ENCODE results near the gene RCN2.
"Not testable (repeated sequence)": the region's sequence is repeated elsewhere in the genome, so short reads cannot be mapped to it uniquely, and the experiment has no call there.

The RCN2 gene

GRCh38 chr15:76932135-76932966 lies 802 bp downstream of the RCN2 start:
- peak; percentile 78 for DNase-seq

DNA sequence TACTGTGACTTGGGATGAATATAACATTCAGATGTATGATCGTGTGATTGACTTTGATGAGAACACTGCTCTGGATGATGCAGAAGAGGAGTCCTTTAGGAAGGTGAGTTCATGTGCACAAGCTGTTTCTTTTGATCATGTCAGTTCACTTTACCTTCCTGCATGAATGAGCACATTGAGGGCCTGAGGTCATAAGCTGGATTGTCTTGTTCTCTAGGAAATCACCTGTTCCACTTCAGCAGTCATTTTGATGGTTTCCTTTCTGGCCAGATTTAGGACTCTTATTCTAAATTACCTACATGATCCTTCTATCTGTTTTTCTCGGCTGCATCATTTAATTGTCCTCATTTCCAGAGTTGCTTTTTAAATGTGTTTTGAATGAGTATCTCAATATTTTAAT lies 4.1 kb downstream of the RCN2 start:
- peak; percentile 70 for DNase-seq

GRCh38 chr15:76936671-76937070 lies 5.1 kb downstream of the RCN2 start:
- DNase-seq = no peak

- no peak for DNase-seq
Measured at GRCh38 chr15:76938752-76939151, 7.2 kb downstream of the RCN2 start.

DNA sequence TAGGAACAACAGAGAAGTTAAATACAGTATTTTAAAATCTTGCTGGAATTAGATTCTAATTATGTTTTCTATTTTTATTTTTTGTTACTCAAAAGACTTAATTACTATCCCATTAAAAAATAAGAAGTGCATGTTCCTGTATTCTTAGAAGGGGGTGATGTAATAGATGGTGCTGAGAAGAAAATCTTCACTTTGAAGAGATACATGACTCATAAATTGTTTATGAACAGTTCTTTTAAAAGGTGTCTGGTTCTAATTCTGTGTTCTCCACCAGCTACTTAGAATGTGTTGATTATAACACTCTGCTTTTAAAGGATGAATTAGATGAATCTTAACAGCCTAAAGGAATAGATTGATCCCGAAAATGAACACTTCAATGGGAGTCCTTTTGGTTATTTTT lies 8.2 kb downstream of the RCN2 start:
- no peak for DNase-seq

DNA sequence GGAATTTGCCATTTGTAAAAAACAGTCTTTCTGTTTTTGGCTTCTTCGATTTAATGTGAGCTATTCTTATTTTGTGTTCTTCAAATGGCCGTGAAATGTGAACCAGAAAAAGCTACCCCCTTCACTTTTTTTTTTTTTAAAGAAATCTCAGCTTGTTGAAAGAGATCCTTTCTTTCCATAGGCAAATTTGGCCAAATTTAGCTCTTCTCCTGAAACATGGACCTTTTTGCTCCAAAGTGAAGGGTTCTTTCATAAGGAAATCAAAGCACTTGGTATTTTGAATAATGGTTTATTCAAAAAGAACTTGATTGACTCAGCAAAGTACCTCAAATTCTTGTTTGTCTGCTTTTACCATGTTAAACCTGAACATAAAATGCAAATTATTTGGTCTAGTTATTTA lies 10.1 kb downstream of the RCN2 start:
- DNase-seq = no peak

DNA sequence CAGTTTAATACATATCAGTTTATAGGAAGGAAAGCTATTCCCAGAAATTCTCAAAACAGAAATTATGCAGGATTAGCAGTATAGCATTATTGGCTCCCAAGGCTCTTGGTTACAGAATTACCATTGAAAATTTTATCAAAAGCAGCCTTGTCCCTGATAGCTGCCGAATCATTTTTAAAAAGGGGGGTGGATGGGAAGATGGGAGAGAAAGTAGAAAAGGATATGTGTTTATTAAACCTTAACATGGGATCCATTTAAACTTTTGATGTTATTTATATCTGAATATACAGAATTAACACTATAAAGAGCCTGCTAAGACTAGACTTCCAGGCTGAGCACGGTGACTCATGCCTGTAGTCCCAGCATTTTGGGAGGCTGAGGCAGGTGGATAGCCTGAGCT lies 10.8 kb downstream of the RCN2 start:
- DNase-seq = no peak

GRCh38 chr15:76945494-76946093 lies 14.0 kb downstream of the RCN2 start:
- no peak for DNase-seq

GRCh38 chr15:76947454-76947853 lies 15.9 kb downstream of the RCN2 start:
- no peak for DNase-seq

DNA sequence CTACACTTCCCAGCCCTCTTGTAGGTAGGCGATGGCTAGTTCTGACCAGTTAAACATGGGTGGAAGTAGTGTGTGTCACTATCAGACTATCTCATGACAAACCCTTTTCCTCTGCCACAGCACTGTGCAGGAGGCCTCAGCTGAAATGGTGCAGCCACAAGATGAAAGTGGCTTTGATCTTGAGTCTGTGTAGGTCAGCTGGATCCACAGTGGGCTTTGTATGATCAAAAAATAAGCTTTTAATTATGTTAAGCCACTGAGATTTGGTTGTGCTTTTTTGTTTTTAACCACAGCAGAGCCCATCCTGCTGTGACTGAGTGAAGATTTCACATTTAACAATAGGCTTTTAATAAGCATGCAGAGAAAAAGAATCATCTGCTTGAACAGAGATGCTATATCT lies 19.7 kb downstream of the RCN2 start:
- peak; percentile 16 for DNase-seq

DNA sequence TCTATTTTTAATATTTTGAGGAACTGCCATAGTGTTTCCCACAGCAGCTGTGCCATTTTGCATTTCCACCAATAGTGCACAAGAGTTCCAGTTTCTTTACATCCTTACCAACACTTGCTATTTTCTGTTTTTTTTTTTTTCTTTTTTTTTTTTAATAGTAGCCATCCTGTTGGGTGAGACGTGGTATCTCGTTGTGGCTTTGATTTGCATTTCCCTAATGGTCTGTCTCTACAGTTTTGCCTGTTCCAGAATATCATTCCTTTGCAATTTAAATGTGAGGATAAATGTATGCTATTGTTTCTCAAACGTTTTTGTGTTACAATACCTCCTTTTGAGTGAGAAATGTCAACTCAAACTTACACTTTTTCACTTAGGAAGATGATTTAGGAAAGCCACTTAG lies 22.4 kb downstream of the RCN2 start:
- DNase-seq = no peak

- DNase-seq = peak; percentile 6
Measured at GRCh38 chr15:76954744-76955143, 23.2 kb downstream of the RCN2 start.

DNA sequence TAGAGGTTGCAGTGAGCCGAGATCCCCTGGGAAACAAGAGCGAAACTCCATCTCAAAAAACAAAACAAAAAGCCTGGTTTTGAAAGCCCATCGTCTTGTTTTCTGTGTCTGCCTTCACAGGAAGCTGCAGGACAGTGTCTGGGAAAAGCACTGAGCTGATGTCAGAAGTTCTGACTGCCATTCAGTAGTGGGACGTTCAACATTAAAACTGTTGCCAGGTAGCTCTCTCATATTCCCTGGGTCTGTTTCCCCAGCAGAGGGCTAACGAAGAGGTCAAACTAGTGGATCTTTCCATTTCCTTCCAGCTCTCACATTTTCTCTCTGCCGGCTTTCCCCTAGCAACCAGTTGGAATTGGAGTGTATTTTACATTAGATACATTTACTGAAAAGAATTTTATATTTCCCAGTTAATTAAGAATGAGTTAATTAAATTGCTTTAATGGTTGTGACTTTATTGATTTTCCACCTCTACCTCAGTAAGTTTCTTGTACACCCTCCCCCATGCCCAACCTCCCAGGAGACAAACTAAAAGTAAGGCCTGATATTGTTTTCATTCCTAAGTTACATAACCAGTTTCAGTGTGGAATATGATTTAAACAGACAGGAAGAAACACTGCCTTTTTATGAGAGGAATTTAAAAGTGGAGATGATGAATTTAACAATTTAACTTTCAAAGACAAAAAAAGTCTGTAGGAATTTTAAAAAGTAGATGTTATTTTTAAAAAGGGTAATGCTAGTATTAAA lies 29.9 kb downstream of the RCN2 start:
- DNase-seq = no peak

DNA sequence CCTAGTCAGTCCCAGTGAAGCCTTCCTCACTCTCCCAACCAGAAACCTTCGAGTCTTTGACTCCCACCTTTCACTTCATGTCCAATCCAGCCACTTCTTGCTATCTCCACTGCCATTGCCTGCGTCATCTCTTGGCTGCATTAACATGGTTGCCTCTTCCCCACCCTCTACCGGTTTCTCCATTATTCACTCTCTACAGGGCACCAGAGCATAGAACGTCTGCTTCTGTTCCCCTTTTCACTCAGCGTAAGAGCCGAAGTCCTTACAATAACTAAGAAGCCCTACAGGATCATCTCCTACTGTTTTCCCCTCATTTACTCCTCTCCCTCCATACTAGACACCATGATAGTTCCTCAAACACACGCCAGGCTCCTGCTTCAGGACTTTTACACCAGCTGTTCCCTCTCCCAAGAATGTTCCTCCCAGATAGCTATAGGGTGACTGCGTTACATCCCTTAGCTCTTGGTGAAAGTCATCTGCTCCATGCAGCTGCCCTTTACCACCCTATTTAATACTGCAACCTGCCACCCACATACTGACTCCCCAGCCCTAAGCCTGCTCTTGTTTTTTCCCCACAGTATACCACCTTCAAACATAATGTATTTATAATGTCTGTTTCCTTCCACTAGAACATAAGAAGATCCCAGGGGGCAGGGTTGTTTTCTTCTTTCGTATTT lies 30.9 kb downstream of the RCN2 start:
- no peak for DNase-seq

GRCh38 chr15:76963596-76963995 lies 32.0 kb downstream of the RCN2 start:
- DNase-seq = no peak

GRCh38 chr15:76964157-76964556 lies 32.6 kb downstream of the RCN2 start:
- DNase-seq = no peak

- not testable (repeated sequence) for DNase-seq
Measured at GRCh38 chr15:76966051-76966450, 34.5 kb downstream of the RCN2 start.

GRCh38 chr15:76967067-76967466 lies 35.5 kb downstream of the RCN2 start:
- no peak for DNase-seq

GRCh38 chr15:76968306-76968705 lies 36.8 kb downstream of the RCN2 start:
- no peak for DNase-seq

- no peak for DNase-seq
Measured at GRCh38 chr15:76972389-76973361, 41.1 kb downstream of the RCN2 start.

- DNase-seq = peak; percentile 78
Measured at GRCh38 chr15:76973362-76973743, 41.8 kb downstream of the RCN2 start.

GRCh38 chr15:76973906-76974305 lies 42.4 kb downstream of the RCN2 start:
- no peak for DNase-seq
